CD4-positive, alpha-beta T cell treated with Interleukin-2 at 100 ng/mL for 4 hours (primary cell): ENCODE results near the gene OSBPL9.
"Not testable (repeated sequence)": the region's sequence is repeated elsewhere in the genome, so short reads cannot be mapped to it uniquely, and the experiment has no call there.

Source experiments
- DNase-seq: peaks from one replicate; pipeline ENCODE4 v3.0.0-alpha.2; 2020; ENCODE audit warnings: low spot score

Gene OSBPL9

GRCh38 chr1:51664421-51665240 is 47.7 kb downstream of the OSBPL9 start:
- DNase-seq = no peak

GRCh38 chr1:51666478-51666877 is 49.6 kb downstream of the OSBPL9 start:
- no peak for DNase-seq

DNA sequence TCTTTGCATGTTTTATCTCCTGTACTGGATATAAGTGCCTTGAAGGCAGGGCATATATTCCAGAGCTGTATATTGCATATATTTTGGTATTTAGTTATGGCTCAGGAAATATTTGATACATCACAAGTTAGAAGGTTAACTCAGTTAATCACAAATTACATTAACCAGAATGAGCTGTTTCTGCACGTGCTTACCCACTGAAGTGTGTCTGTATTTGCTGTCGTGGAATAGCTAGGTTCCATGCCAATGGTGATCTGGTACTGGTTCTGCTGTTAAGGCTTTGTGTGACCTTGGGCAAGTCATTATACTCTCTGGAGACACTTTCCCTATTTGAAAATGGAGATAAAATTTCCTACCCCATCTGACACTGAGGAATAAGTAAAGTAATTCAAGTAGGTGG is 50.7 kb downstream of the OSBPL9 start:
- no peak for DNase-seq

- no peak for DNase-seq
Observed at GRCh38 chr1:51669272-51669671, 52.4 kb downstream of the OSBPL9 start.

- DNase-seq = no peak
Observed at GRCh38 chr1:51669816-51670215, 52.9 kb downstream of the OSBPL9 start.

GRCh38 chr1:51671527-51672325 is 54.8 kb downstream of the OSBPL9 start:
- DNase-seq = no peak

GRCh38 chr1:51673279-51673678 is 56.4 kb downstream of the OSBPL9 start:
- no peak for DNase-seq

DNA sequence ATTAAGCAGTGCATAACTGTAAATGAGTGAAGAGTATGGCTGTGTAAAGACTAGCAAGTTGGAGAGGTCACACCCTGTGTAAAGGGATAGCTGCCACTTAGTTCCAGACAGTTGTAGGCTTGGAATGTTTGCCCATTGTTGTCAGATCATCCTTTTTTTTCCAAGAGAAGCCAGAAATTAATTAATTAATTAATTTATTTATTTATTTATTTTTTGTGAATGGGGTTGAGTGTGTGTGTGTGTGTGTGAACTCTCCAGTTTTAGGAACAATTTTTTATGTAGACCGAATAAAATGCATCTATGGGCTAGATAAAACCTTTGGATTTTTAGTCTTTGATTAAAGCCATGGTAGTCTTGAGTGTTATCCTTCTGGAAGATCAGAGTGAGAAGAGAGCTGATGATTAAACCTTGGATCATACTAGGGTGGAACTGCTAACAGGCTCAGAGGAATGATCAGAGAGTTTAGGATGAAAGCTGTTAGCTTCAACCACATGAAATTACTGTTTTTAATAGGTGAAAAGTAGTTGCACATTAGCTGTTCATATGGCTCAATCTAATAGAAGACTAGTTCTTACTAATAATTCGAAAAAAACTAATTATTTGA is 58.4 kb downstream of the OSBPL9 start:
- DNase-seq = no peak

GRCh38 chr1:51679435-51679834 is 62.5 kb downstream of the OSBPL9 start:
- no peak for DNase-seq

GRCh38 chr1:51684776-51685175 is 67.9 kb downstream of the OSBPL9 start:
- no peak for DNase-seq

GRCh38 chr1:51686450-51686849 is 69.6 kb downstream of the OSBPL9 start:
- no peak for DNase-seq

- DNase-seq = no peak
Observed at GRCh38 chr1:51689075-51689440, 72.2 kb downstream of the OSBPL9 start.

GRCh38 chr1:51689643-51690042 is 72.8 kb downstream of the OSBPL9 start:
- no peak for DNase-seq

DNA sequence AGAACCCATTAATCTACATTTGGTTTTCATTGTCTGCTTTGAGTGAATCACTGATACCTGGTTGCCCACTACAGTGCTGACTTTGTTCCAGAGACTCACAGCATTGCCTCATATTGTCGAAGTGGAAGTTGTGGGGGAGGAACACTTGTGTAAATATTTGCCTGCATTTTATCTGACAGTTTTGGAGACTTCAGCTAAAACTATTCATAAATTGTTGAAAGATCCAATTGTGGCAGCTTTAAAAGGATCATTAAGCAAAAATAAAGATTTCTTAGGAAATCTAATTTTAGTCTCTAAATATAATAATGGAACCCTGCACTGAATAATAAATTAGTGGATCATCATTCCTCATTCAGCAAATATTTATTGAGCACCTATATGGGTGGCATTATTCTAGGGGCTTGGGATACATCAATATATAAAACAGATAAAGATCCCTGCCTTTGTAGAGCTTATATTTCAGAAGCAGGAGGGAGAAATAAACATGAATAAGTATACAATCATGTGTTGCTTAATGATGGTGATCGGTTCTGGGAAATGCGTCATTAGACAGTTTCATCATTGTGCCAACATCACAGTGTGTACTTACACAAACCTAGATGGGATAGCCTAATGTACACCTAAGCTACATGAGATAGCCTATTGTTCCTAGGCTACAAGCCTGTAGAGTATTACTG is 73.5 kb downstream of the OSBPL9 start:
- DNase-seq = no peak

- no peak for DNase-seq
Observed at GRCh38 chr1:51691920-51692319, 75.0 kb downstream of the OSBPL9 start.

DNA sequence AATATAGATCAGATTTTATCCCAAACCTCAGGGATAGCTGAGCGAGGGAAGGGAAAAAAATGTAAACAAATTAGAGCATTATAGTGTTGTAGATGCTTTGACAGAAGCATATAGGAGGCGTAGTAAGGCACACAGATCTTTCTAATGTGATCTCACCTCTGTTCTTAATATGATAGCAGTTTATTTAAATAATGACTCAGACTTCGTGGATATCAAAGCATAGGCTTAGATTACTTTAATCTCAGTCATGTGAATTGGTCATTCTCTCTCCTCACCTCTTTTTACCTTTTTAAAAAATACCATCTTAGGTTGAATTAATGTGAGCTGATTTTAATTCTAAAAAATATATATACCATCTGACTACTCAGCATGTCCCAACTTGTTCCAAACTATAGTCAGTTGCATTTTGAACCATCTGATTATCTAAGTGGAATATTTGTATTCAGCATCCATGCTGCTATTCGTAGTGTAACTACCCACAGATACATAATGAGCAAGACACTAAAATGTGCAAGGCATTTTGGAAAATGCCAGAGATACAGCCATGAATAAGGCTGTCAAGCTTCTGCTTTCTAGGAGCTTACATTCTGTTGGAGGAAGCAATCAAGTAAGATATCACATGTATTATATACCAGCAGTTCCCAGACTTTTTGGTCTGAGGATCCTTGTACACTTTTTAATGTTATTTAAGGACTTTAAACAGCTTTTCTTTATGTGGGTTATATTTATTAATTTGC is 76.7 kb downstream of the OSBPL9 start:
- no peak for DNase-seq

- no peak for DNase-seq
Observed at GRCh38 chr1:51697166-51697565, 80.3 kb downstream of the OSBPL9 start.

DNA sequence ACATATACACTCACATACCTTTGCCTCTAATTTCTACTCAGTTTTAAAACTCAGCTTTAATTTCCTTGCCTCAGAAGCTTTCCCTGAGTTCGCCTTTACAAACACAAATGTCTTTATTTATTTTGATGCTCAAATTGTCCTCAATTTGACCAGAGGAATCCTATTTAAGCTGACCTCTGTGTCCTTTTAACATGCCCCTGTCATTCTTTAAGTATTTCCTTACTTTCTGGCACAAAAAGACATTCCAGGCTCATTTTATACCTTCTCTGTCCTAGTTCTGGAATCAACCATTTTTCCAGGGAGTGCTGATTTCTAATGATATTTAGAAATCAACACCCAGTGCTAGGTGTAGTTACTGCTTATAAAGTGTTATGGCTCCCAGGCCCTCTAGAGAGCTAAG is 82.5 kb downstream of the OSBPL9 start:
- no peak for DNase-seq

DNA sequence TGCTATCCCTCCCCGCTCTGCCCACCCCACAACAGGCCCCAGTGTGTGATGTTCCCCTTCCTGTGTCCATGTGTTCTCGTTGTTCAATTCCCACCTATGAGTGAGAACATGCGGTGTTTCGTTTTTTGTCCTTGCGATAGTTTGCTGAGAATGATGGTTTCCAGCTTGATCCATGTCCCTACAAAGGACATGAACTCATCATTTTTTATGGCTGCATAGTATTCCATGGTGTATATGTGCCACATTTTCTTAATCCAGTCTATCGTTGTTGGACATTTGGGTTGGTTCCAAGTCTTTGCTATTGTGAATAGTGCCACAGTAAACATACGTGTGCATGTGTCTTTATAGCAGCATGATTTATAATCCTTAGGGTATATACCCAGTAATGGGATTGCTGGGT is 84.9 kb downstream of the OSBPL9 start:
- not testable (repeated sequence) for DNase-seq

GRCh38 chr1:51702220-51702619 is 85.3 kb downstream of the OSBPL9 start:
- DNase-seq = not testable (repeated sequence)

GRCh38 chr1:51705035-51705434 is 88.1 kb downstream of the OSBPL9 start:
- no peak for DNase-seq
